H1 (cell line): ENCODE data around the gene ARHGAP26. TPM values are rescaled to one million over a fixed set of nuclear protein-coding genes. Genes with fewer than 3 reads are reported as not detected.

ENCODE experiments used
- CTCF ChIA-PET: fragments of 300-600 bp; sonication (Branson Sonifier 250); formaldehyde crosslinking; loops from one replicate; lab custom pipeline; 2021; ENCODE audit not compliant: partially characterized antibody; lab: Charles Lee
- POLR2A ChIA-PET: fragments of 300-600 bp; sonication (Branson Sonifier 250); formaldehyde crosslinking; loops from one replicate; lab custom pipeline; 2021; ENCODE audit warnings: inconsistent platforms; ENCODE audit not compliant: partially characterized antibody; lab: Charles Lee
- DNase-seq, 2 experiments: peaks; one replicate each; pipeline versions ENCODE4 v3.0.0 to v3.0.0-alpha.2; 2010 to 2022; ENCODE audit warnings: low spot score in 2 of 2, low read depth in 1 of 2, mixed read lengths in 1 of 2
- FAIRE-seq: peaks from 2 replicates; lab custom pipeline; 2011; peaks lifted over from hg19 to GRCh38; lab: Jason Lieb, UNC
- H2AFZ ChIP-seq: 2 replicates; pipeline ENCODE4 v1.8.1; 2012; ENCODE audit warnings: low read length, inconsistent platforms
- H2AK5ac ChIP-seq: 2 replicates; pipeline ENCODE4 v1.6.1; 2013; ENCODE audit warnings: low read depth, low read length
- H2BK120ac ChIP-seq: replicated peaks from 2 replicates; pipeline ENCODE3; 2013; ENCODE audit warnings: low read depth, low read length, inconsistent platforms
- H2BK12ac ChIP-seq: 2 replicates; pipeline ENCODE4 v1.6.1; 2013; ENCODE audit warnings: low read depth, low read length
- H2BK15ac ChIP-seq: 2 replicates; pipeline ENCODE4 v1.6.1; 2013; ENCODE audit warnings: low read length
- H2BK20ac ChIP-seq: 2 replicates; pipeline ENCODE4 v1.6.1; 2013; ENCODE audit warnings: low read length
- H2BK5ac ChIP-seq: 2 replicates; pipeline ENCODE4 v1.6.1; 2013; ENCODE audit warnings: low read depth, low read length
- H3K14ac ChIP-seq: 2 replicates; pipeline ENCODE4 v1.6.1; 2013; ENCODE audit warnings: inconsistent platforms; ENCODE audit not compliant: insufficient read length
- H3K18ac ChIP-seq: 2 replicates; pipeline ENCODE4 v1.6.1; 2013; ENCODE audit warnings: low read length; ENCODE audit errors: extremely low read depth
- H3K23ac ChIP-seq: 2 replicates; pipeline ENCODE4 v1.6.1; 2013; ENCODE audit warnings: inconsistent platforms; ENCODE audit not compliant: insufficient read length
- H3K23me2 ChIP-seq: 2 replicates; pipeline ENCODE4 v1.6.1; 2013; ENCODE audit warnings: low read depth, low read length
- H3K27ac ChIP-seq: 2 replicates; pipeline ENCODE4 v1.6.1; 2011; ENCODE audit warnings: low read depth, low read length, inconsistent platforms
- H3K27me3 ChIP-seq, 4 experiments: replicated peaks in 1 of 4; 1 replicate in 1 of 4; 2 replicates in 3 of 4; pipeline versions ENCODE4 v1.6.1 to v1.8.1; 2011 to 2013; ENCODE audit warnings: low read length in 3 of 4, mild to moderate bottlenecking in 3 of 4, inconsistent platforms in 2 of 4, mixed read lengths in 2 of 4, moderate library complexity in 1 of 4; ENCODE audit not compliant: control insufficient read depth in 3 of 4, insufficient read depth in 3 of 4; ENCODE audit errors: extremely low read depth in 1 of 4
- H3K36me3 ChIP-seq, 4 experiments: 2 replicates each; pipeline versions ENCODE4 v1.6.1 to v1.8.1; 2011 to 2013; ENCODE audit warnings: mild to moderate bottlenecking in 4 of 4, low read length in 3 of 4, moderate library complexity in 2 of 4, control low read depth in 1 of 4, inconsistent platforms in 1 of 4; ENCODE audit not compliant: insufficient read depth in 4 of 4, control insufficient read depth in 2 of 4
- H3K4ac ChIP-seq: replicated peaks from 2 replicates; pipeline ENCODE3; 2013; ENCODE audit warnings: low read length, low read depth, mixed read lengths, inconsistent platforms; ENCODE audit not compliant: insufficient read length
- H3K4me1 ChIP-seq, 4 experiments: replicated peaks in 1 of 4; 1 replicate in 1 of 4; 2 replicates in 3 of 4; pipeline versions ENCODE4 v1.6.1 to v1.8.1; 2011 to 2013; ENCODE audit warnings: low read length in 3 of 4, inconsistent platforms in 2 of 4, mixed read lengths in 1 of 4; ENCODE audit not compliant: insufficient read depth in 4 of 4, control insufficient read depth in 3 of 4
- H3K4me2 ChIP-seq, 2 experiments: 2 replicates each; pipeline versions ENCODE4 v1.6.1 to v1.8.1; 2011 to 2013; ENCODE audit warnings: low read depth in 2 of 2, low read length in 2 of 2, control low read depth in 1 of 2, inconsistent platforms in 1 of 2, mild to moderate bottlenecking in 1 of 2; ENCODE audit not compliant: insufficient read depth in 1 of 2
- H3K4me3 ChIP-seq, 4 experiments: fragments of 200-600, 300-600 bp in 1 of 4; sonication (generic), shearing (Covaris generic), sonication (Bioruptor Twin) in 1 of 4; 2 replicates each; pipeline versions ENCODE4 v1.5.1 to v1.8.1; 2011 to 2016; ENCODE audit warnings: low read length in 4 of 4, low read depth in 3 of 4, control low read depth in 2 of 4, inconsistent platforms in 2 of 4, mild to moderate bottlenecking in 2 of 4, mixed read lengths in 1 of 4, moderate library complexity in 1 of 4; ENCODE audit not compliant: insufficient read depth in 2 of 4; ENCODE audit errors: extremely low read depth in 1 of 4
- H3K56ac ChIP-seq: replicated peaks from 2 replicates; pipeline ENCODE3; 2013; ENCODE audit warnings: low read depth, mild to moderate bottlenecking, mixed read lengths, low read length, inconsistent platforms; ENCODE audit not compliant: insufficient read length
- H3K79me1 ChIP-seq: 2 replicates; pipeline ENCODE4 v1.6.1; 2013; ENCODE audit warnings: low read depth, low read length, control low read depth
- H3K79me2 ChIP-seq, 2 experiments: 2 replicates each; pipeline versions ENCODE4 v1.6.1 to v1.8.1; 2012 to 2013; ENCODE audit warnings: low read length in 2 of 2, mild to moderate bottlenecking in 2 of 2, inconsistent platforms in 1 of 2; ENCODE audit not compliant: insufficient read depth in 2 of 2, control insufficient read depth in 1 of 2
- H3K9ac ChIP-seq, 4 experiments: replicated peaks in 1 of 4; 1 replicate in 1 of 4; 2 replicates in 3 of 4; pipeline versions ENCODE4 v1.6.1 to v1.8.1; 2011 to 2013; ENCODE audit warnings: low read depth in 3 of 4, low read length in 3 of 4, control low read depth in 2 of 4, mild to moderate bottlenecking in 2 of 4, moderate library complexity in 2 of 4, inconsistent platforms in 1 of 4; ENCODE audit errors: extremely low read depth in 1 of 4
- H3K9me3 ChIP-seq, 2 experiments: 2 replicates each; pipeline versions ENCODE4 v1.6.1 to v1.8.1; 2012 to 2013; ENCODE audit warnings: mild to moderate bottlenecking in 2 of 2, moderate library complexity in 2 of 2, control low read depth in 1 of 2, inconsistent platforms in 1 of 2, low read depth in 1 of 2, low read length in 1 of 2, mixed read lengths in 1 of 2; ENCODE audit not compliant: insufficient read depth in 2 of 2
- H4K20me1 ChIP-seq, 2 experiments: replicated peaks in 1 of 2; 2 replicates each; pipeline versions ENCODE3 to v1.8.1; 2011 to 2013; ENCODE audit warnings: inconsistent platforms in 2 of 2, low read length in 2 of 2, mild to moderate bottlenecking in 1 of 2; ENCODE audit not compliant: insufficient read depth in 2 of 2, control insufficient read depth in 1 of 2
- H4K5ac ChIP-seq: 2 replicates; pipeline ENCODE4 v1.6.1; 2013; ENCODE audit warnings: low read length, low read depth, mixed read lengths, inconsistent platforms; ENCODE audit not compliant: insufficient read length
- H4K8ac ChIP-seq: 2 replicates; pipeline ENCODE4 v1.8.0; 2013; ENCODE audit warnings: mild to moderate bottlenecking, moderate library complexity, low read length, inconsistent platforms; ENCODE audit not compliant: insufficient read depth; ENCODE audit errors: extremely low read depth
- H4K91ac ChIP-seq: replicated peaks from 2 replicates; pipeline ENCODE3; 2013; ENCODE audit warnings: low read length, mixed read lengths, inconsistent platforms; ENCODE audit not compliant: insufficient read length
- KDM5A ChIP-seq: fragments of 200-600 bp; IDR thresholded peaks from 2 replicates; pipeline ENCODE4 v1.7.1; 2012; ENCODE audit warnings: mild to moderate bottlenecking, low read length, inconsistent platforms, mixed read lengths
- NANOG ChIP-seq: IDR thresholded peaks from 2 replicates; pipeline ENCODE4 v1.6.1; 2011; ENCODE audit warnings: low read length, low read depth, mild to moderate bottlenecking, inconsistent platforms; ENCODE audit not compliant: insufficient read depth, poor library complexity, severe bottlenecking
- WGBS, 2 experiments: shearing (Covaris generic) in 1 of 2; methylation state at CpG; one replicate each; pipeline versions ENCODE4 v1.1.6 to v1.1.7; 2013 to 2015; ENCODE audit warnings: low lambda C conversion rate in 2 of 2, mixed read lengths in 2 of 2, inconsistent platforms in 1 of 2, low coverage in 1 of 2, missing lambda C conversion rate in 1 of 2; ENCODE audit not compliant: insufficient replicate concordance in 2 of 2, insufficient coverage in 1 of 2, insufficient read length in 1 of 2; ENCODE audit errors: extremely low coverage in 1 of 2, missing lambda C conversion rate in 1 of 2; 5-methylcytosine and 5-hydroxymethylcytosine counted together
- polyA plus RNA-seq, 7 experiments: library from polyadenylated mRNA; depleted of rRNA in 3 of 7; stranded (reverse) in 5 of 7; unstranded in 2 of 7; fragments of >200 nt in 5 of 7; fragments of 200-250 nt in 2 of 7; gene quantifications; 1 replicate in 5 of 7; 2 replicates in 1 of 7; 4 replicates in 1 of 7; pipeline versions ENCODE4 v1.2.1 to v1.2.3, GENCODE V29; 2011 to 2013; ENCODE audit warnings: missing spikeins in 2 of 7, mixed read lengths in 2 of 7
- total RNA-seq: library from RNA; stranded (reverse); fragmentation: NEBNext Ultra II Directional; extraction: Animal tissue kit (Norgen Biotek cat#: 25700); gene quantifications from 2 replicates; pipeline ENCODE4 v1.2.1, GENCODE V29; 2021
- TF ChIP-seq, protein P1 (sequence below): IDR thresholded peaks from 2 replicates; pipeline ENCODE4 v1.6.1; 2011; ENCODE audit warnings: low read length, improper control_type of control experiment
- TF ChIP-seq, protein P2 (sequence below): IDR thresholded peaks from 2 replicates; pipeline ENCODE4 v1.6.1; 2012; ENCODE audit warnings: inconsistent platforms

Gene ARHGAP26
- total and polyA plus RNA-seq, 2 of the 8 experiments (the other 6 are each of a cell fraction or from before 2014, with no cell fraction given): 7.1 to 24.8 TPM

DNA sequence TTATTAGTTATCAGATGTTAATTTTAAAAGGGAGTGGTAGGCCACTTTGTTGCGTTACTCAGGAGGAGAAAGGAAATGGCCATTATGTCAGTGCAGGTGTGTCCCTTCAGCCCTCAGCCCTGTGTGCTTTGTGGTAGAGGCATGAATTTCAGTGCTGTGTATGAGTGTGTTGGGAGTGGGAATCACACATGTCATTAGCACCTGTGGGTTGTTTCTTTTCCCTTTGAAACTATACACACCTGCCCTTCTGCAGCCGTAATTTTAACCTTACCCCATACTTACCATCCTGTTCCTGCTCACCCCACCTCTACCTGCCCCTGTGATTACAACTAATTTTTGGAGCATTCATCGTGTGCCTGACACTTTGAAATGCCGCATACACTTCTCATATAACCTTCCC lies 156.4 kb downstream of the ARHGAP26 start:
- ChIA-PET POLR2A (no interaction called here), CTCF (interaction anchor here (1.0 to 4.1 kb wide), 4 partner anchors 10 to 213 kb away, joined by 3 to 23 read pairs (median 5); no protein-coding TSS in a partner anchor)
- peaks cover 0 to 3% of the 10 kb centered on the region in 2 experiments for H4K20me1 ChIP-seq
- no peak overlapping the region for H2BK5ac ChIP-seq
- H3K36me3 ChIP-seq: no peaks in the 10 kb centered on the region
- H3K9me3 ChIP-seq: no peaks in the 10 kb centered on the region
- no peak overlapping the region for H3K56ac ChIP-seq
- WGBS, 2 experiments: 95% methylated on average over 4 of the region's 4 CpGs; no CpG with 5 or more reads in 1 of the 2 experiments
- H3K27me3 ChIP-seq: no peaks in the 10 kb centered on the region
- H3K79me2 ChIP-seq: no peaks in the 10 kb centered on the region
- no peak overlapping the region for H3K4ac ChIP-seq
- no peak overlapping the region for H2BK20ac ChIP-seq
- DNase-seq: no peak
- no peak overlapping the region for H3K27ac ChIP-seq
- no peak overlapping the region for H3K4me2 ChIP-seq
- H2AK5ac ChIP-seq: no peak overlapping the region
- H3K4me1 ChIP-seq: no peaks in the 10 kb centered on the region
- no peak overlapping the region for H4K91ac ChIP-seq
- H4K5ac ChIP-seq: no peak overlapping the region
- no peak for FAIRE-seq
- no peaks in the 10 kb centered on the region for H3K23me2 ChIP-seq
- H3K23ac ChIP-seq: no peak overlapping the region
- H2AFZ ChIP-seq: no peak overlapping the region
- H2BK120ac ChIP-seq: no peak overlapping the region
- no peak overlapping the region for H3K4me3 ChIP-seq
- no peak overlapping the region for H2BK12ac ChIP-seq
- H3K18ac ChIP-seq: no peak overlapping the region
- no peak overlapping the region for H4K8ac ChIP-seq
- H2BK15ac ChIP-seq: no peak overlapping the region
- no peak overlapping the region for H3K9ac ChIP-seq
- H3K79me1 ChIP-seq: no peaks in the 10 kb centered on the region
- no peak overlapping the region for H3K14ac ChIP-seq
- no peak for TF ChIP-seq KDM5A
- no peak for TF ChIP-seq NANOG
- TF ChIP-seq, protein P1, sequence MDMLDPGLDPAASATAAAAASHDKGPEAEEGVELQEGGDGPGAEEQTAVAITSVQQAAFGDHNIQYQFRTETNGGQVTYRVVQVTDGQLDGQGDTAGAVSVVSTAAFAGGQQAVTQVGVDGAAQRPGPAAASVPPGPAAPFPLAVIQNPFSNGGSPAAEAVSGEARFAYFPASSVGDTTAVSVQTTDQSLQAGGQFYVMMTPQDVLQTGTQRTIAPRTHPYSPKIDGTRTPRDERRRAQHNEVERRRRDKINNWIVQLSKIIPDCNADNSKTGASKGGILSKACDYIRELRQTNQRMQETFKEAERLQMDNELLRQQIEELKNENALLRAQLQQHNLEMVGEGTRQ: no peak
- TF ChIP-seq, protein P2, sequence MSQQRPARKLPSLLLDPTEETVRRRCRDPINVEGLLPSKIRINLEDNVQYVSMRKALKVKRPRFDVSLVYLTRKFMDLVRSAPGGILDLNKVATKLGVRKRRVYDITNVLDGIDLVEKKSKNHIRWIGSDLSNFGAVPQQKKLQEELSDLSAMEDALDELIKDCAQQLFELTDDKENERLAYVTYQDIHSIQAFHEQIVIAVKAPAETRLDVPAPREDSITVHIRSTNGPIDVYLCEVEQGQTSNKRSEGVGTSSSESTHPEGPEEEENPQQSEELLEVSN: no peak
